GM18507 (cell line): ENCODE results near the gene SF3B3.
"Not testable (repeated sequence)": the region's sequence is repeated elsewhere in the genome, so short reads cannot be mapped to it uniquely, and the experiment has no call there.

ENCODE experiments used
- DNase-seq: peaks from one replicate; pipeline ENCODE4 v3.0.0; 2011; ENCODE audit warnings: low read depth; ENCODE audit not compliant: insufficient read length; ENCODE audit errors: extremely low spot score
- FAIRE-seq: peaks from 2 replicates; lab custom pipeline; 2011; peaks lifted over from hg19 to GRCh38; lab: Jason Lieb, UNC

The SF3B3 gene

GRCh38 chr16:70508752-70509151 lies 14.9 kb upstream of the SF3B3 start:
- FAIRE-seq (peak; percentile 71), DNase-seq (no peak)

GRCh38 chr16:70510216-70510615 lies 13.4 kb upstream of the SF3B3 start:
- DNase-seq (no peak), FAIRE-seq (no peak)

- no peak for FAIRE-seq
- no peak for DNase-seq
Measured at GRCh38 chr16:70511833-70512232, 11.8 kb upstream of the SF3B3 start.

GRCh38 chr16:70512456-70512855 lies 11.2 kb upstream of the SF3B3 start:
- FAIRE-seq (no peak), DNase-seq (no peak)

- DNase-seq (no peak), FAIRE-seq (peak; percentile 31)
Measured at GRCh38 chr16:70520612-70521297, 2.9 kb upstream of the SF3B3 start.

- FAIRE-seq, result no peak
- DNase-seq, result no peak
Measured at GRCh38 chr16:70522216-70523075, 1.2 kb upstream of the SF3B3 start.

- FAIRE-seq (peak; percentile 78), DNase-seq (peak; percentile 78)
Measured at GRCh38 chr16:70523076-70523742, 407 bp upstream of the SF3B3 start, which contains the start of gene COG4. COG4 (minus strand) TSS chr16:70523554; CDS start chr16:70523543, 11 bp downstream.

GRCh38 chr16:70524399-70524825 lies 796 bp downstream of the SF3B3 start:
- not testable (repeated sequence) for DNase-seq, FAIRE-seq

GRCh38 chr16:70526403-70526802 lies 2.8 kb downstream of the SF3B3 start:
- FAIRE-seq (no peak), DNase-seq (no peak)

- FAIRE-seq (no peak), DNase-seq (no peak)
Measured at GRCh38 chr16:70527315-70527996, 3.8 kb downstream of the SF3B3 start.

GRCh38 chr16:70529051-70529777 lies 5.6 kb downstream of the SF3B3 start:
- no peak for FAIRE-seq

GRCh38 chr16:70529954-70530353 lies 6.3 kb downstream of the SF3B3 start:
- FAIRE-seq, DNase-seq: not testable (repeated sequence)

More at GRCh38 chr16:70529051-70529777, 5.6 kb downstream of the SF3B3 start:
- DNase-seq, result no peak

GRCh38 chr16:70534971-70535370 lies 11.4 kb downstream of the SF3B3 start:
- no peak for FAIRE-seq
- DNase-seq, result no peak

- DNase-seq (no peak), FAIRE-seq (no peak)
Measured at GRCh38 chr16:70540994-70541393, 17.4 kb downstream of the SF3B3 start.

GRCh38 chr16:70544548-70544947 lies 20.9 kb downstream of the SF3B3 start:
- FAIRE-seq (no peak), DNase-seq (no peak)

- FAIRE-seq (no peak), DNase-seq (no peak)
Measured at GRCh38 chr16:70548936-70549335, 25.3 kb downstream of the SF3B3 start.

- FAIRE-seq (no peak), DNase-seq (no peak)
Measured at GRCh38 chr16:70550082-70550481, 26.5 kb downstream of the SF3B3 start.

GRCh38 chr16:70551788-70552187 lies 28.2 kb downstream of the SF3B3 start:
- DNase-seq (no peak), FAIRE-seq (no peak)

- no peak for DNase-seq
- FAIRE-seq, result no peak
Measured at GRCh38 chr16:70552675-70553074, 29.1 kb downstream of the SF3B3 start.
